ENCODE data around the gene OR10V1.

The OR10V1 gene

DNA sequence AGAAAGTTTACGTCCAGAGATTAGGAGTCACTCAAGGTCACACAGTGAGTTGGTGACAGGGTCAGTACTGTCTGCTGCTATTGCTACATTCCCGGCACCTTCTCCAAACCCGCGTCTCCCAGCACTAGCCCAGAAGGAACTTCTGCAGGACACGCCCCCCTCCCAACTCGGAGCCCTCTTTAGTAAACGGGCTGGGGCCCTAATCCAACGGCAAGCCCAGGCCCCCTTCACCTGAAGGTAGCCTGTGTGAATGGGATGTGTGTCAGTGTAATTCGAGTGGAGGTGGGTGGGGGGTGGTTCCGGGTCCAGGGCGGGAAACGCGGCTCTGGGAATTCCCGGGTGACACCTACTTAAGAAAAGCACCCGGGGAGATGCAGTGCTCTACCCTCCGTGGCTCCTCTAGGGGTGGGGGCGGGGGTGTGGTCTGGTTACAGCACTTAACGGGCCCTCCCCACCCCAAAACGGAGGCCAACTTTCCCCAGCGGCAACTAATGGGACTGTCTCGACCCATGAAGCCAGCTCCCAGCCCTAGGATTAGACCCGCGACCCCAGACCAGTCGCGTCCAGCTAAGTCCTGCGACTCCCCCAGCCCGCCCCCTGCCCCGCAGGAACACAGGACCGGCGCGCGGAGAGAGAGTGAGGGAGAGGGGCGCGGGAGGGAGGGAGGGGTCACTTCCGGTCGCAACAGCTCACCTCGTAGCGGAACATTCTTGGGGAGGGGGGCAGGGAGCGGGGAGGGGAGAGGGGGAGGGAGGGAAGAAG lies 45.3 kb downstream of the OR10V1 start (continued):
- TF ChIP-seq, protein P1, sequence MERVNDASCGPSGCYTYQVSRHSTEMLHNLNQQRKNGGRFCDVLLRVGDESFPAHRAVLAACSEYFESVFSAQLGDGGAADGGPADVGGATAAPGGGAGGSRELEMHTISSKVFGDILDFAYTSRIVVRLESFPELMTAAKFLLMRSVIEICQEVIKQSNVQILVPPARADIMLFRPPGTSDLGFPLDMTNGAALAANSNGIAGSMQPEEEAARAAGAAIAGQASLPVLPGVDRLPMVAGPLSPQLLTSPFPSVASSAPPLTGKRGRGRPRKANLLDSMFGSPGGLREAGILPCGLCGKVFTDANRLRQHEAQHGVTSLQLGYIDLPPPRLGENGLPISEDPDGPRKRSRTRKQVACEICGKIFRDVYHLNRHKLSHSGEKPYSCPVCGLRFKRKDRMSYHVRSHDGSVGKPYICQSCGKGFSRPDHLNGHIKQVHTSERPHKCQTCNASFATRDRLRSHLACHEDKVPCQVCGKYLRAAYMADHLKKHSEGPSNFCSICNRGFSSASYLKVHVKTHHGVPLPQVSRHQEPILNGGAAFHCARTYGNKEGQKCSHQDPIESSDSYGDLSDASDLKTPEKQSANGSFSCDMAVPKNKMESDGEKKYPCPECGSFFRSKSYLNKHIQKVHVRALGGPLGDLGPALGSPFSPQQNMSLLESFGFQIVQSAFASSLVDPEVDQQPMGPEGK (tag by site-specific recombination; IDR thresholded peaks at IDR 0.05) = peak; percentile 56; the same call in 1 of the 2 replicates
- no peak for TF ChIP-seq ZBTB6 (tag by site-specific recombination; IDR thresholded peaks at IDR 0.05)
- TF ChIP-seq, protein P2, sequence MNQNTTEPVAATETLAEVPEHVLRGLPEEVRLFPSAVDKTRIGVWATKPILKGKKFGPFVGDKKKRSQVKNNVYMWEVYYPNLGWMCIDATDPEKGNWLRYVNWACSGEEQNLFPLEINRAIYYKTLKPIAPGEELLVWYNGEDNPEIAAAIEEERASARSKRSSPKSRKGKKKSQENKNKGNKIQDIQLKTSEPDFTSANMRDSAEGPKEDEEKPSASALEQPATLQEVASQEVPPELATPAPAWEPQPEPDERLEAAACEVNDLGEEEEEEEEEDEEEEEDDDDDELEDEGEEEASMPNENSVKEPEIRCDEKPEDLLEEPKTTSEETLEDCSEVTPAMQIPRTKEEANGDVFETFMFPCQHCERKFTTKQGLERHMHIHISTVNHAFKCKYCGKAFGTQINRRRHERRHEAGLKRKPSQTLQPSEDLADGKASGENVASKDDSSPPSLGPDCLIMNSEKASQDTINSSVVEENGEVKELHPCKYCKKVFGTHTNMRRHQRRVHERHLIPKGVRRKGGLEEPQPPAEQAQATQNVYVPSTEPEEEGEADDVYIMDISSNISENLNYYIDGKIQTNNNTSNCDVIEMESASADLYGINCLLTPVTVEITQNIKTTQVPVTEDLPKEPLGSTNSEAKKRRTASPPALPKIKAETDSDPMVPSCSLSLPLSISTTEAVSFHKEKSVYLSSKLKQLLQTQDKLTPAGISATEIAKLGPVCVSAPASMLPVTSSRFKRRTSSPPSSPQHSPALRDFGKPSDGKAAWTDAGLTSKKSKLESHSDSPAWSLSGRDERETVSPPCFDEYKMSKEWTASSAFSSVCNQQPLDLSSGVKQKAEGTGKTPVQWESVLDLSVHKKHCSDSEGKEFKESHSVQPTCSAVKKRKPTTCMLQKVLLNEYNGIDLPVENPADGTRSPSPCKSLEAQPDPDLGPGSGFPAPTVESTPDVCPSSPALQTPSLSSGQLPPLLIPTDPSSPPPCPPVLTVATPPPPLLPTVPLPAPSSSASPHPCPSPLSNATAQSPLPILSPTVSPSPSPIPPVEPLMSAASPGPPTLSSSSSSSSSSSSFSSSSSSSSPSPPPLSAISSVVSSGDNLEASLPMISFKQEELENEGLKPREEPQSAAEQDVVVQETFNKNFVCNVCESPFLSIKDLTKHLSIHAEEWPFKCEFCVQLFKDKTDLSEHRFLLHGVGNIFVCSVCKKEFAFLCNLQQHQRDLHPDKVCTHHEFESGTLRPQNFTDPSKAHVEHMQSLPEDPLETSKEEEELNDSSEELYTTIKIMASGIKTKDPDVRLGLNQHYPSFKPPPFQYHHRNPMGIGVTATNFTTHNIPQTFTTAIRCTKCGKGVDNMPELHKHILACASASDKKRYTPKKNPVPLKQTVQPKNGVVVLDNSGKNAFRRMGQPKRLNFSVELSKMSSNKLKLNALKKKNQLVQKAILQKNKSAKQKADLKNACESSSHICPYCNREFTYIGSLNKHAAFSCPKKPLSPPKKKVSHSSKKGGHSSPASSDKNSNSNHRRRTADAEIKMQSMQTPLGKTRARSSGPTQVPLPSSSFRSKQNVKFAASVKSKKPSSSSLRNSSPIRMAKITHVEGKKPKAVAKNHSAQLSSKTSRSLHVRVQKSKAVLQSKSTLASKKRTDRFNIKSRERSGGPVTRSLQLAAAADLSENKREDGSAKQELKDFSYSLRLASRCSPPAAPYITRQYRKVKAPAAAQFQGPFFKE (tag by site-specific recombination; IDR thresholded peaks at IDR 0.05; ENCODE audit: borderline replicate concordance) = no peak
- TF ChIP-seq ZNF292 (tag by site-specific recombination; IDR thresholded peaks at IDR 0.05; ENCODE audit: borderline replicate concordance, low read depth) = no peak
- peak; percentile 52 for TF ChIP-seq ZNF335 (tag by site-specific recombination; conservative IDR thresholded peaks at IDR 0.05)
- TF ChIP-seq PRDM6 (tag by site-specific recombination; IDR thresholded peaks at IDR 0.05) = no peak
- no peak for TF ChIP-seq ZNF311 (tag by site-specific recombination; IDR thresholded peaks at IDR 0.05; ENCODE audit: borderline replicate concordance)
- TF ChIP-seq ZNF692 (tag by site-specific recombination; IDR thresholded peaks at IDR 0.05) = no peak
- TF ChIP-seq, protein P3, sequence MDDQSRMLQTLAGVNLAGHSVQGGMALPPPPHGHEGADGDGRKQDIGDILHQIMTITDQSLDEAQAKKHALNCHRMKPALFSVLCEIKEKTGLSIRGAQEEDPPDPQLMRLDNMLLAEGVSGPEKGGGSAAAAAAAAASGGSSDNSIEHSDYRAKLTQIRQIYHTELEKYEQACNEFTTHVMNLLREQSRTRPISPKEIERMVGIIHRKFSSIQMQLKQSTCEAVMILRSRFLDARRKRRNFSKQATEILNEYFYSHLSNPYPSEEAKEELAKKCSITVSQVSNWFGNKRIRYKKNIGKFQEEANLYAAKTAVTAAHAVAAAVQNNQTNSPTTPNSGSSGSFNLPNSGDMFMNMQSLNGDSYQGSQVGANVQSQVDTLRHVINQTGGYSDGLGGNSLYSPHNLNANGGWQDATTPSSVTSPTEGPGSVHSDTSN (CRISPR knock-in tag; IDR thresholded peaks at IDR 0.05) = no peak
- TF ChIP-seq ZNF133 (tag by site-specific recombination; IDR thresholded peaks at IDR 0.05) = no peak
- peak; percentile 41 for TF ChIP-seq ZBTB26 (tag by site-specific recombination; optimal IDR thresholded peaks at IDR 0.05)
- TF ChIP-seq ZBTB20 (tag by site-specific recombination; IDR thresholded peaks at IDR 0.05) = peak; percentile 94
- peak; percentile 30 for TF ChIP-seq GLIS1 (tag by site-specific recombination; IDR thresholded peaks at IDR 0.05)
- TF ChIP-seq, protein P4, sequence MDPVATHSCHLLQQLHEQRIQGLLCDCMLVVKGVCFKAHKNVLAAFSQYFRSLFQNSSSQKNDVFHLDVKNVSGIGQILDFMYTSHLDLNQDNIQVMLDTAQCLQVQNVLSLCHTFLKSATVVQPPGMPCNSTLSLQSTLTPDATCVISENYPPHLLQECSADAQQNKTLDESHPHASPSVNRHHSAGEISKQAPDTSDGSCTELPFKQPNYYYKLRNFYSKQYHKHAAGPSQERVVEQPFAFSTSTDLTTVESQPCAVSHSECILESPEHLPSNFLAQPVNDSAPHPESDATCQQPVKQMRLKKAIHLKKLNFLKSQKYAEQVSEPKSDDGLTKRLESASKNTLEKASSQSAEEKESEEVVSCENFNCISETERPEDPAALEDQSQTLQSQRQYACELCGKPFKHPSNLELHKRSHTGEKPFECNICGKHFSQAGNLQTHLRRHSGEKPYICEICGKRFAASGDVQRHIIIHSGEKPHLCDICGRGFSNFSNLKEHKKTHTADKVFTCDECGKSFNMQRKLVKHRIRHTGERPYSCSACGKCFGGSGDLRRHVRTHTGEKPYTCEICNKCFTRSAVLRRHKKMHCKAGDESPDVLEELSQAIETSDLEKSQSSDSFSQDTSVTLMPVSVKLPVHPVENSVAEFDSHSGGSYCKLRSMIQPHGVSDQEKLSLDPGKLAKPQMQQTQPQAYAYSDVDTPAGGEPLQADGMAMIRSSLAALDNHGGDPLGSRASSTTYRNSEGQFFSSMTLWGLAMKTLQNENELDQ (tag by site-specific recombination; IDR thresholded peaks at IDR 0.05; ENCODE audit: low read depth) = no peak
- TF ChIP-seq ZNF785 (tag by site-specific recombination; IDR thresholded peaks at IDR 0.05) = no peak
- no peak for TF ChIP-seq GLI4 (tag by site-specific recombination; IDR thresholded peaks at IDR 0.05)
- TF ChIP-seq ZFP3 (tag by site-specific recombination; IDR thresholded peaks at IDR 0.05; ENCODE audit: low read depth) = no peak
